Posterior cingulate gyrus (tissue), 11 donors: ENCODE measurements around the gene RNF130.

Experiments used
- DNase-seq, 10 donors: peaks; one replicate each; pipeline versions ENCODE4 v3.0.0 to v3.0.0-alpha.2; 2020 to 2021; ENCODE audit warnings: mixed read lengths in 3 of 10
- intact Hi-C: fragments of 100-400 bp; cut with DNase I; formaldehyde crosslinking; loops from one replicate; pipeline ENCODE4 v1.15.1; 2023

RNF130 gene

GRCh38 chr5:180104168-180104530, 32.6 kb upstream of the RNF130 start:
- peak in 2 of 10 donors; percentile 29 to 33 for DNase-seq
- intact Hi-C loops = no loop called here

GRCh38 chr5:180103487-180104167, 32.1 kb upstream of the RNF130 start:
- intact Hi-C loops = no loop called here
- DNase-seq = no peak

DNA sequence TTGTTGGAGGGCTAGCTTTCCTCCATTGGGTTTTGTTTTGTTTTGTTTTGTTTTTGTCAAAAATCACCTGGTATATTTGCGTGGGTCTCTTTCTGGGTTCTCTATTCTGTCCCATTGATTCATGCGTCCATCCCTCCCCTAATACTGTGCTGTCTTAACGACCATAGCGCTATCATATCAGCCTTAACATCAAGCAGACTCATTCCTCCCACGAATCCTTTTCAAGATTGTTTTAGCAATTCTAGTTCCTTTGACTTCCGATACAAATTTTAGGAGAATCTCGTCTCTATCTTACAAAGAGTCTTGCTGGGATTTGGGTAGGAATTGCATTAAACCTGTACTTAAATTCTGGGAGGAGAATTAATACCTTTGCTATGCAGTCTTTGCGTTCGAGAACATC, 31.1 kb upstream of the RNF130 start:
- no peak for DNase-seq
- intact Hi-C loops = no loop called here

DNA sequence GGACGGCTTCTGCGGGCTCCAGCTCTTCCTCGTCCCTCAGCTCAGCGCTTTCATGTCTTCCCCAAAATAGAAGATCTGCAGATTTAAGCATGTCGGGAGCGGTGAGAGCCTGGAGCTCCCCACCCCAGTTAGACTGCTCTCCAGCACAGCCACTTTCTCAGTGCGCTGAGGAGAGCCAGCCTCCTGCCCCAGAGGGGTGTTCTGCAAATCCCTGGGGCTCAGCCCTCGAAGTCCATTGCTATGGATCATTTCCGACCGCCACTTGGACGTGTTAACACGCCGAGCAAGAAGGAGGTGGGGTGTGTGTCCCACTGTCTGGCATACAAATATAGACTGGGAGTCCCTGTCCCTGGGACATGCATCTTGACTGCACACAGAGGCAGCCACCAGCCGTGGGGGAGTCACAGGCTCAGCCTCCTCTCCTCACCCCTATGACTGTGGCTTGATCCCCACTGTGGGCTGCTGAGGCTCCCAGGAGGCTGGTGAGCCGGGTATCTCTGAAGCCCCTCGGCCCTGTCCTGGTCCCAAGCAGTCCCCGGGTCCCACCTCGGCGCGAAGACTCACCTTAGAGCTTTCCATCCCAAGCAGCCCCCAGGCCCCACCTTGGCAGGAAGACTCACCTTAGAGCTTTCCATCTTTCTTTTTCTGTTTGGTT, 30.0 kb upstream of the RNF130 start:
- intact Hi-C loops = no loop called here
- peak in 3 of 10 donors; percentile 14 to 75 (median 52) for DNase-seq

GRCh38 chr5:180100621-180101450, 29.3 kb upstream of the RNF130 start:
- intact Hi-C loops = no loop called here
- DNase-seq = peak in 4 of 10 donors; percentile 8 to 82 (median 59)

DNA sequence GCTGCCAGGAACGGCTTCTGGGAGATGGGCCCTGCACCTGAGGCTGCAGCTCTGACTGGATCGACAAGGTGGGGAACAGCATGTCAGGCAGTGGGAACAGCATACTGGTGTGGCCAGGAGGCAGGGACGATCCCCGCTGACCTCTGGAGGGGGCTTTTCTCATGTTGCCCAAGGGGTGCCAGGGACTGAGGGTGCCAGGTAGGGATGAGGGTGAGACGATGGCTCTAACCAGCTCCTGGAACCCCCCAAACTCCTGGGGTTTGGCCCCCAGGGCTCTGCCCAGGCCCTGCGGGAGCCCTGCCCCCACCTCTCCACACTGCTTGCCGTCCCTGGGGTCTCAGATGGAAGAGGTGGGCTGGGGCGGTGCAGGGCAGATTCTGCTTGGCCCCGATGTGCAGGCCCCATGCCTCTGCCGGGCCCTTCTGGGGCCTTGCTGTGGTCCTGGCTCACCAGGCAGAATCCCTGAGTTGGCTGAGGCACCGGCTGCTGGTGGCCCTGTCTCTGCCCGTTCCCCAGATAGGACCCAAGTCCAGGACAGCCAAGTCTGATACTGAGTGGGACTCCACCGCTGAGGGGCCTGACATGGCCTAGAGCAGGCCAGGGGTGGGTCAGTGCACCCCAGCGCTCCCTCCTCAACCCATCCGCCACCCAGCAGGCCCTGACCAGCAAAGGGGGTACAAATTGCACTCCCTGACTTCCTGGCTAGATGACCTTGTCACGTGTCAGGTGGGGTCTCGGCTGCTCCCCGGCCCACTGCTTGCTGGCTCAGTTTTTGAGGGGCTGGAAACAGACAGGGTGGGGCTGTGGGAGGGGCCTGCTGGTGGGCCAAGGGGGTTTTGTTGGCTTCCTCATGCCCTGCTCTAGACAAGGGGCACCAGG, 28.4 kb upstream of the RNF130 start:
- peak in 5 of 10 donors; percentile 2 to 75 (median 60) for DNase-seq
- intact Hi-C loops = loop anchor here (10.0 kb wide), 1 partner anchor 295 kb away; the partner anchor contains the start of gene MGAT4B

DNA sequence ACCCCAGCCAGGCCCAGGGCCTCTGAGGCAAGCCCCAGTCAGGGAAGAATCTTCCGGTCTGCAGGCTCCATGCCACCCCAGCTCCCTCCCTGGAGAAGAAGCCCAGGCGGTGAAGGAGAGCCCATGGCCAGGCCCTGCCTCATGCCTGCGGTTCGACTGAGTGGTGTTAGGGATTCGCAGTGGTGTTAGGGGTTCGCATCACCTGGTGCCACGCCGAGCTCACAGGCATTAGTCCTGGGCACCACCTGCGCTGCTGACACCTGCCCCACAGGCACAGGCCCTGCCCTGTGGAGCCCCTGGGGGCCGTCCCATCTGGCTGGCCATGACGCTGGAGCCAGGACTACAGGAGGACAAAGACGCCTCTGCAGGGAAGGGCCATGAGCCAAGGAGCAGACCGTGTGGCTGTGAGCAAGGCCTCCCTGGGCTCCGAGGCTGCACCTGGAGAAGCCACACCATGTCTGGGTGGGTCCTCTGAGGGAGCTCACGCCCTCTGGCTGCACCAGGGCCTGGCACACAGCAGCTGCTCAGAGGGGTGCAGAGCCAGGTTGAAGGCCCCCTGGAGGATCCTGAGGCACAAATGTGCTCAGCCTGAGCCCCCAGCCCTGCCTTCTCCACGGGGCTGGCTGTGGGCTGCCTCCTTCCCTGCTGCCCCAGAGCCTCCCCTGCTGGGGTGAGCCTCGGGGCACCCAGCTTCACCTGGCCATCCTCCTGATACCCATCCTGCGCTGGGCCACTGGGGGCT, 27.6 kb upstream of the RNF130 start:
- intact Hi-C loops = loop anchor here (10.0 kb wide), 1 partner anchor 294 kb away; the partner anchor contains the start of gene MGAT4B
- peak in 4 of 10 donors; percentile 7 to 77 (median 60) for DNase-seq

GRCh38 chr5:180098526-180098925, 27.0 kb upstream of the RNF130 start:
- DNase-seq = peak in 1 of 10 donors; percentile 76

DNA sequence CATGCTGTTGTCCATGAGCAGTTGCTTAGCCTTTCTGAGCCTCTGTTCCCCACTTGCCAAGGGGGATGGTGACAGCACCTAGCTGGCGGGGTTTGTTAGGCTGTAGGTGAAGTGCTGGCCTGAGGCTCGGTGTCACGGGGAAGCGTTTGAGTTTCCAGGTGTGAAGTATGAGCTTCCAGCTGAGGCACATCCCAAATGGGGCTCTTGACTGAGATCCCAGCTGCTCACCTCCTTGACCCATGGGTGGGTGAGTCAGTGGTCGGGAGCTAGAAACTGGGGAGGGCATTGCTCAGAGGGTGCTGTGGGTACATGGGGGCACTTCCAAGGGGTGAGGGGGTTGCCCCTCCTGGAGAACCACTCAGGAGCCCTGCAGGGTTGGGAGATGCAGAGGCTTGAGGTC, 26.4 kb upstream of the RNF130 start:
- DNase-seq = peak in 1 of 10 donors; percentile 8
- intact Hi-C loops = loop anchor here (10.0 kb wide), 1 partner anchor 293 kb away; the partner anchor contains the start of gene MGAT4B

More at GRCh38 chr5:180098526-180098925, 27.0 kb upstream of the RNF130 start:
- intact Hi-C loops = loop anchor here (10.0 kb wide), 1 partner anchor 294 kb away; the partner anchor contains the start of gene MGAT4B

GRCh38 chr5:180097163-180097894, 25.8 kb upstream of the RNF130 start:
- intact Hi-C loops = loop anchor here (10.0 kb wide), 1 partner anchor 293 kb away; the partner anchor contains the start of gene MGAT4B
- peak in 3 of 10 donors; percentile 35 to 80 (median 40) for DNase-seq

DNA sequence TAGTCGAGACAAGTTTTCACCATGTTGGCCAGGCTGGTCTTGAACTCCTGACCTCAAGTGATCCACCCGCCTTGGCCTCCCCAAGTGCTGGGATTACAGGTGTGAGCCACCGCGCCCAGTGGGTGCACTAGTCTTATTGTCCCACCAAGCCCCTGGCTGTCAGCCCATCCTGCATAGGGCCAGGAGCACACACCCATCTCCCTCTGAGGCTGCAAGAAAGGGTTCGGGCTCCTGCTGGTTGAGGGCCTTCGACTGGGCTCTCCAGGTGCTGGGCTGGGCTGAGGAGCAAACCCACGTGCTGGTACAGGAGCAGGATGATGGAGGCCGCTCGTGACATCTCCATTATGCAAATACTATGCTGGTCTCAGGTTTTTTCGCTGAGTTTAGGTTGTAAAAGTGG, 25.1 kb upstream of the RNF130 start:
- intact Hi-C loops = loop anchor here (10.0 kb wide), 1 partner anchor 292 kb away; the partner anchor contains the start of gene MGAT4B
- peak in 3 of 10 donors; percentile 61 to 78 (median 68) for DNase-seq

DNA sequence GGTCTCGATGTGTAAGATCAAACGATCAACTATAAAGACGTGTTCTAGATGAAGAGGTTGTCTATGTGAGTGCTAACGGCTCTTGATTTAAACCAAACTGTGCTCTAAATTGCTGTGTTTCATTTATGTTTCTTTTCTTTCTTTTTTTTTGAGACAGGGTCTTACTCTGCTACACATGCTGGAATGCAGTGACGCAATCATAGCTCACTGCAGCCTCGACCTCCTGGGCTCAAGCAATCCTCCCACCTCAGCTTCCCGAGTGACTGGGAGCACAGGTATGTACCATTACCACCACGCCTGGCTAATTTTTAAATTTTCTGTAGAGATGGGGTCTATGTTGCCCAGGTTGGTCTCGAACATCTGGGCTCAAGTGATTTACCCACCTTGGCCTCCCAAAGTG, 24.0 kb upstream of the RNF130 start:
- intact Hi-C loops = loop anchor here (10.0 kb wide), 1 partner anchor 291 kb away; the partner anchor contains the start of gene MGAT4B

GRCh38 chr5:180093651-180094382, 22.3 kb upstream of the RNF130 start:
- intact Hi-C loops = loop anchor here (10.0 kb wide), 1 partner anchor 289 kb away; the partner anchor contains the start of gene MGAT4B
- DNase-seq = peak in 4 of 10 donors; percentile 12 to 83 (median 40)

More for the DNA sequence above, 24.0 kb upstream of the RNF130 start:
- DNase-seq = peak in 2 of 10 donors; percentile 25 to 61

DNA sequence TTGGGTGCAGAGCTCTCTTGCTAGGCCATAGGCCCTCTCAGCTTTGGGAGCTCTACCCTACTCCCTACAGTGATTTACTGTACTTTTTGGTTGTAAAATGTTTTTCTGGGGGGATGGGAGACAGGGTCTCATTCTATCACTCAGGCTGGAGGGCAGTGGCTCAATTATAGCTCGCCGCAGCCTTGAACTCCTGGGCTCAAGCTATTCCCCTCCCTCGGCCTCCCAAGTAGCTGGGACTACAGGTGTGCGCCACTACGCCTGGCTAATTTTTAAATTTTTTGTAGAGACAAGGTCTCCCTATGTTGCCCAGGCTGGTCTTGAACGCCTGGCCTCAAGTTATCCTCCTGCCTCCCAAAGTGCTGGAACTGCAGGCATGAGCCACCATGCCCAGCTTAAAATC, 21.7 kb upstream of the RNF130 start:
- DNase-seq = peak in 1 of 10 donors; percentile 24
- intact Hi-C loops = loop anchor here (10.0 kb wide), 1 partner anchor 288 kb away; the partner anchor contains the start of gene MGAT4B

GRCh38 chr5:180090769-180091546, 19.4 kb upstream of the RNF130 start:
- intact Hi-C loops = loop anchor here (1.0 to 10.0 kb wide), 3 partner anchors 105 to 286 kb away; partner anchors contain the start of genes MGAT4B and TBC1D9B
- peak in 5 of 10 donors; percentile 34 to 90 (median 50) for DNase-seq
